ENCODE results near the gene RAB20. TPM values are rescaled to one million over a fixed set of nuclear protein-coding genes. Genes with fewer than 3 reads are reported as not detected.
A peak's percentile ranks its signal among the peaks of the same experiment; 100 is the strongest.

RAB20 gene
- total and polyA plus RNA-seq, 4 donors = 9.8 to 36.9 (median 25.2) TPM

GRCh38 chr13:110546926-110547325 is 14.6 kb downstream of the RAB20 start (continued):
- TF ChIP-seq ZBTB33 (IDR thresholded peaks at IDR 0.05) (no peak), RAD21 (IDR thresholded peaks at IDR 0.05) (peak in 1 of 2 donors; percentile 13), NR2F2 (IDR thresholded peaks at IDR 0.05) (peak; percentile 78)

- no peak for TF ChIP-seq MAX (IDR thresholded peaks at IDR 0.05)
- TF ChIP-seq NR2F2 (IDR thresholded peaks at IDR 0.05) = no peak
- TF ChIP-seq CTCF (IDR thresholded peaks at IDR 0.05; ENCODE audit: low read depth, low read length, missing input control) = no peak
- TF ChIP-seq EGR1 (IDR thresholded peaks at IDR 0.05; ENCODE audit: low read depth in 2 of 2) = no peak
- TF ChIP-seq SP1 (IDR thresholded peaks at IDR 0.05) = no peak
- TF ChIP-seq GABPA (IDR thresholded peaks at IDR 0.05 in 1 of 2, conservative IDR thresholded peaks at IDR 0.05 in 1 of 2) = no peak
- no peak for TF ChIP-seq JUND (IDR thresholded peaks at IDR 0.05)
- TF ChIP-seq FOXA1 (IDR thresholded peaks at IDR 0.05) = no peak
- TF ChIP-seq REST (IDR thresholded peaks at IDR 0.05) = no peak
- TF ChIP-seq HNF4G (IDR thresholded peaks at IDR 0.05) = no peak
- TF ChIP-seq RAD21 (IDR thresholded peaks at IDR 0.05) = no peak
- TF ChIP-seq ATF3 (IDR thresholded peaks at IDR 0.05) = no peak
- no peak for TF ChIP-seq ZBTB33 (IDR thresholded peaks at IDR 0.05)
- no peak for TF ChIP-seq YY1 (IDR thresholded peaks at IDR 0.05)
- no peak for TF ChIP-seq TAF1 (conservative IDR thresholded peaks at IDR 0.05)
- no peak for TF ChIP-seq RXRA (IDR thresholded peaks at IDR 0.05)
- TF ChIP-seq FOXA2 (IDR thresholded peaks at IDR 0.05) = no peak
- TF ChIP-seq HNF4A (conservative IDR thresholded peaks at IDR 0.05) = no peak
- Histone ChIP-seq H3K27me3 (ENCODE audit: control insufficient read depth in 4 of 4, insufficient read depth in 4 of 4, low read length in 3 of 4) (no peaks in the 10 kb centered on the region), H3K9me3 (ENCODE audit: control insufficient read depth in 4 of 4, low read length in 3 of 4) (no peaks in the 10 kb centered on the region), H3K4me3 (ENCODE audit: low read depth in 1 of 3, low read length in 3 of 3) (no peak overlapping the region), H3K27ac (ENCODE audit: low read depth in 1 of 2, low read length in 2 of 2) (peak overlapping the region; percentile 7 to 33), H3K36me3 (ENCODE audit: control insufficient read depth in 4 of 4, insufficient read depth in 3 of 4, low read depth in 1 of 4, low read length in 3 of 4) (peaks cover 0 to 3% (median 0%) of the 10 kb centered on the region in 4 donors), H3K9ac (ENCODE audit: low read depth in 1 of 2, low read length in 2 of 2) (no peak overlapping the region), H3K4me1 (ENCODE audit: control insufficient read depth in 4 of 4, insufficient read depth in 4 of 4, low read length in 3 of 4) (peaks cover 4 to 28% (median 14%) of the 10 kb centered on the region in 4 donors)
- DNase-seq (ENCODE audit: low spot score) = no peak
- 90% methylated on average over 4 of the region's 4 CpGs for WGBS
These were observed 15.1 kb downstream of the RAB20 start for GRCh38 chr13:110546378-110546777.

Measured in liver (tissue), 9 donors.